H4 (cell line): ENCODE measurements around the gene EXOSC9. TPM values are rescaled to one million over a fixed set of nuclear protein-coding genes. Genes with fewer than 3 reads are reported as not detected.
"Not testable (repeated sequence)": the region's sequence is repeated elsewhere in the genome, so short reads cannot be mapped to it uniquely, and the experiment has no call there.

Experiments
- DNase-seq: peaks from one replicate; pipeline ENCODE4 v3.0.0-alpha.2; 2015; ENCODE audit warnings: low spot score
- total RNA-seq: library from RNA; depleted of rRNA; stranded (reverse); fragments of >200 nt; shearing (Covaris generic); gene quantifications from 2 replicates; pipeline ENCODE4 v1.2.3, GENCODE V29; 2014; rRNA removed

Gene EXOSC9
- total RNA-seq, result 57.6 and 75.5 TPM in 2 replicates

DNA sequence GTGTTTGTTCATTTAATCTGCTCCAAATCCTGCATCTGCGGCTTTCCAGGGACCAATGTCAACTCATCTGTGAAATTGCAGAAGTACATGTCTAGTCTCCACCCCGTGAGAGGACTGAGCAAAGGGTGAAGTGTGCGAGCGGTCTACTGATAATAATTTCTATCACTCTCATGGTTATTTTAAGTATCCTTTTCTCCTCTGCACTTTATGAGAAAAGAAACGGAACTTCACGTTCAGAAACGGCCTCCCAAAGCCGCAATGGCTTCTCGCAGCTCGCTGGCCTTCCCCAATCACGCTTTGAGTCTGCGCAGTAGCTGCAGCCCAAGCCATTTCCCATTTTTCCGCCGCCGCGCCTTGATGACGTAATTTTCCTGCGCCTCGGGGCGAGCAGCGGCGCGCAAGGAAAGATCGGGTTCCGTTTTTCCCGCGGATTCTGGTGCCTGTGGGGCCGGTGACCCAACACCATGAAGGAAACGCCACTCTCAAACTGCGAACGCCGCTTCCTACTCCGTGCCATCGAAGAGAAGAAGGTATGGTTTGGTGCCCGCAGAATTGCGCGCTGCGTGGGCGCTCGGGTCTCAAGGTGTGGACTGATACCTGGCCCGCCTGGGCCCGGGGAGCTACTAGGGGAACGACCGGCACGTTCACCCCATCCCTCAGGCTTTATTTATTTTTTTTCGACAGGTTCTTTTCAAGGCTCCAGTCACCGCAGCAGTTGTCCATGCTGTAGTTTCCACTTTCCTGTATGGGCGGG lies at the start of gene EXOSC9:
TSS of gene EXOSC9 (plus strand) at position 363 of the 754 bp plus-strand sequence. CDS start at position 465, 102 bp downstream.
- peak; percentile 93 for DNase-seq

DNA sequence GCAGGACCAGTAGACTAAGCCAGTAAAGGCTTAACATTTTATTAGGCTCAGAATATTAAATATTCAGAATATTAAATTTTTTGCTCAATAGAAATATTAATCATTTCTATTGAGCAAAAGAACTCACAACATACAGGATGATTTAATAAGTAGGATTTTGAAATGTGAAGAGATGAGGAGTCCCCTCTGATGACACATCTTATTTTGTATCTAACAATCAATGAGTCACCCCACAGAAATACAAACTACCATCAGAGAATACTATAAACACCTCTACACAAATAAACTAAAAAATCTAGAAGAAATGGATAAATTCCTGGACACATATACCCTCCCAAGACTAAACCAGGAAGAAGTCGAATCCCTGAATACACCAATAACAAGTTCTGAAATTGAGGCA lies 49.0 kb upstream of the EXOSC9 start:
- DNase-seq, result not testable (repeated sequence)

- no peak for DNase-seq
These were observed 42.1 kb upstream of the EXOSC9 start for GRCh38 chr4:121758925-121759568.

- DNase-seq, result no peak
These were observed 40.9 kb upstream of the EXOSC9 start for GRCh38 chr4:121760205-121760604.

DNA sequence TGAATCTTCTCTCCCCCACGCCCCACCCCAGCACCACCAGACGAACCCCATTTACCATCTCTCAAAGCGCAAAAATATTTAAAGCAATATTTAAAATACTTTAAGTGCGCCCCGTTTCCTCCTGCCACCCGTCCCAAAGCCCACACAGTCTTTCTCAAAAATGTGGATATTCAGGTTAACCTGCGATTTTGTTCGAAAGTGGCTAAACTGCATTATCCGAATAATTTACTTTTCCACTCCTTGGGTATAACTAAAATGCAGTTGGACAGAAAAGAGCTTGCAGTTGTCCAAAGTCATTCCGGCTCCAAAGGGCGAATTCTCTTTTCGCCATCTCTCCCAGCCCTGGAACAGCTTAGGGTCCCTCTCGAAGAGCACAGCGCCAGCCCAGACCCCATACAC lies 36.8 kb upstream of the EXOSC9 start:
- DNase-seq, result no peak

DNA sequence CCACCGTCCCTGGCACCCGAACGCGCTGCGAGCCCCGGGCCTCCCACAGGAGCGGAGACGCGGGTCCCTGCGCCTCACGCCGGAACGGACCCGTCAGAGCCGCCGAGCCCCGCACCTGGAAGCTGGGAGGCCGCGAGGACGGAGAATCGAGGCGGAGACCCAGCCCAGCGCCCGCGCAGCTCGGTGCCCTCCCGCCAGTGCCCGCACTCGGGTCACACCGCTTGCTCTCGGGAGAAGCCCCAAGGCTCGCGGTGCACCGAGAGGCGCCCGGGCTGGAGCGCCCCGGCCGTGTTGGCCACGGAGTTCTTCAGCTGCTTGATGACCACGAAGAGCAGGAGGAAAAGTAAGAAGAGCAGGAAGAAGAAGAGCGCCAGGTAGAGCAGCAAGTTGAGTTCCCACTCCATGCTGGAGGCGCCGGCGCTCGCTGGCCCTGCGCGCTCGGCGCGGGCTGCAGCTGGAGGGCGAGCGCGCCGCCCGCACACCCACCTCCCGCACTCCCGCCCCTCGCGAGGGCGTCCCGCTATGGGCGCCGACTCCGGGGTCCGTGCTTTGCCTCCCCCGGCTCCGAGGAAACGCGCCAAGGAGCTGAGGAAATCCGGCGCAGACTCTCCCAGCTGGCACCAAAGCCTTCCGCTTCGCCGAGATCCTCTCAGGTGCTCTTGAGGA lies 36.3 kb upstream of the EXOSC9 start, which contains the start of gene SMIM43:
TSS of gene SMIM43 (minus strand) at position 463 of the 666 bp plus-strand sequence. CDS start at position 404, 59 bp downstream.
- no peak for DNase-seq

- DNase-seq, result no peak
These were observed 35.8 kb upstream of the EXOSC9 start for GRCh38 chr4:121765368-121765705.

DNA sequence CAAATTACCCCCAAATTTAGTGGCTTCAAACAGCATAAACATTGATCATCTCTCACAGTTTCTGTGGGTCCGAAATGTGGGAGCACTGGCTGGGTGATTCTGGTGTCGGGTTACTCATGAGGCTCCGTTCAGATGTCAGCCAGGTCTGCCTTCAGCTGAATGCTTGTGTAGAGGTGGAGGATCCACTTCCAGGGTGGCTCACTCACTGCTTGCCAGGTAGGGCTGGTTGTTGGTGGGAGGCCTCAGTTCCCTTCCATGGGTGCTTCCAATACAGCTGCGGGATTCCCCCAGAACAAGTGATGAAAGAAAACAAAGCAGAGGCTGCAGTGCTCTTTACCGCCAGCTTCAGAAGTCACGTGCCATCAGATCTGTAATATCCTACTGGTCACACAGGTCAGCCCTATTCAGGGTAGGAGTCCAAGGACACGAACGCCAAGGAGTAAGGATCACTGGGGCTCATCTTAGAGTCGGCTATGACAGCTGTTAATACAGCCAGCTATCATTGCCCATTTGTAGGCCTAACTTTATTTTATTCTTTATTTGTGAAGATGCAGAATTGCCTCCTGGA lies 35.1 kb upstream of the EXOSC9 start:
- DNase-seq, result no peak

GRCh38 chr4:121767166-121767565 lies 34.0 kb upstream of the EXOSC9 start:
- no peak for DNase-seq

- no peak for DNase-seq
These were observed 31.8 kb upstream of the EXOSC9 start for GRCh38 chr4:121769341-121769740.

GRCh38 chr4:121771869-121772268 lies 29.3 kb upstream of the EXOSC9 start:
- DNase-seq, result no peak

DNA sequence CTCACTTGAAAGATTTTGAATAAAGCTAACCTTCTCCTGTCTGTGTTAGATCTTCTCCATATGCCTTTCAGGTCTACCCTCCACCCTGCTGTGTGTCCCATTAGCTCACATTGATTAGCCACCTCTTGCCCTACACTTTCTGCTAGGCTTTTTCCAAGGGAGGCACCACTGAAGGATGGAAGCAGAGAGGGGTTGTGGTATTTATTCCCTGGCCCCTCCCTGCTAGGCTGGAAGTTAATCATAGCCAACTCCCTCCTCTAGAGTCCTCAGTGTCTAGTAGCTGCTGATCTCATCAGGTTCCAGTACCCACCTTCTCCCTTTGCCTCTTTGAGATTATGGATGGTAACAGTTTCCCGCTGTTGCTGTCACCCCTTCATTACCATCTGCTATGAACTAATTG lies 27.2 kb upstream of the EXOSC9 start:
- DNase-seq, result no peak

DNA sequence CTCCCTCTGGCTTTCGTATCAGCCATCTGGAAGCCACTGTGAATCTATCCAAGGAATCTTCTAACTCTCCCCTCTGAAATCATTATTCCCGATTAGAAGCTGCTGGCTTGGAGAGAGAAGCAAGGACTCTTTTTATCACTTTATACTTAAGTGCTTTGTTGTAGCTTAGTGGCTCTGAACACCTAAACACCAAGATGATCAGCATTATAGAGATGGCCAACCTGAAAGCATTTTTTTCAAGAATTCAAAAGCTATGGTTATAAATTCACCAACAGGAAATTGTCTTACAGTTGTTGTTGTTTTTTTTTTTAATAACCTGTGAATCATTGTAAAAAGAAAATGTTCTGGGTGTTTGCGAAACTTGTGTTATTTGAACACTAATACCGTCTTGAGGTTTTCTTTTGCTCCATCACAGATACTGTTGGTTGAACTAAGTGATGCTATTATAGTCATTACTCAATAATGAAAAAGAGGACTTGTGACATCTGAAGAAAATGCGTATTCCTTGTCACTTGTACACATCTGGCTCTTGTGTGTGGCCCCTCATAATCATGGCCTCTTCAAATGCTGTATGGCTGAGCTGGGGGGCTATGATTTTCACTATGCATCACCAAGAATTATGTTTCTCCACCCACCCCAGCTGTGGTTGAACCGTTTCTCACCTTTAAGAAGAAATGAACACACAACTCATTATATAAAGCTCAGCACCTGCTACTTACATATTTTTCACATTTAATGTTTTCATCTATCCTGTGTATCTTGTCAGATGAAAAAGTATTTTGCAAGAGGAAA lies 24.3 kb upstream of the EXOSC9 start:
- DNase-seq, result no peak

DNA sequence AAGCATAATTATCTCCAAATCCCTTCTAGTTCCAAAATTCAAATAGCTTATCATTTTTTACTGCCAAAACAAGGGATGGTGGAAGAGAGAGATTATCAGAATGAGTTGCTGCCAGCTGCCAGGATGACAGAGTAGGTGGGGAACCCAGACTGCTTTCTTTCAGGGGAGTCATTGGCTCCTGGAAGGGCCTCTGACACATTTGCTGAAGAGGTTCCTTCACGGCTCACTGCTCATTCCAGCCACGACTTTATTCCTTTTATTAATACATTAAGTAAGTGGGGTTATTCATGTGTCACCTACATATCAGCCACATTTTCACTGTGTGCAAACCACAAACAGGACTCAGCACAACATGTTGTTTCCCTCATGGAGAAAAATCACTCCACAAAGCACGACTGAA lies 23.5 kb upstream of the EXOSC9 start:
- DNase-seq, result no peak

DNA sequence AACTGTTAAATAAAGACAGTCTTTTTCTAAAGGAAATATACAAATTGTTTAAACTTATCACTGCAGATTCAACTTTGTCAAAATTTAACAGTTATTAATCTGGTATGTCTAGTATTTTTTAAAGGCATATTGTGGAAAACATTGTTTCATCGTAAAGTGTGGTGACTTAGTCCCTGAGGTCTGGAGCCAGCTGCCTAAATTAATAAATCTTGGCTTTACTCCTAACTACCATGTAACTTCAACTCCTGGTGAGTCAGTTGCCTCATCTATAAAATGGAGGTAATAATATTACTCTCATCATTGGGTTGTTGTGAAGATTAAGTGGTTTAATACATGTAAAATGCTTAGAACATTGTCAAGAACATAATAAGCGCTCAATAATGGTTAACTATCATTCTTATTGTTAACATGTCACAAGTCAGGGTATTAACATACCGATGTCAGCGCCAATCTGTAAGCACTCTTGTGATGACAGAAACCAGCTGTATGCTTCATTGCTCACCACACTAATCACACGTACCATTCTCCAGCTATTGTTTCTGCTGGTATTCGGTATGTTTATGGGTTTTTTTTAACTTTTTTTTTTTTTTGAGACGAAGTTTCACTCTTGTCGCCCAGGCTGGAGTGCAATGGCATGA lies 22.0 kb upstream of the EXOSC9 start:
- no peak for DNase-seq

DNA sequence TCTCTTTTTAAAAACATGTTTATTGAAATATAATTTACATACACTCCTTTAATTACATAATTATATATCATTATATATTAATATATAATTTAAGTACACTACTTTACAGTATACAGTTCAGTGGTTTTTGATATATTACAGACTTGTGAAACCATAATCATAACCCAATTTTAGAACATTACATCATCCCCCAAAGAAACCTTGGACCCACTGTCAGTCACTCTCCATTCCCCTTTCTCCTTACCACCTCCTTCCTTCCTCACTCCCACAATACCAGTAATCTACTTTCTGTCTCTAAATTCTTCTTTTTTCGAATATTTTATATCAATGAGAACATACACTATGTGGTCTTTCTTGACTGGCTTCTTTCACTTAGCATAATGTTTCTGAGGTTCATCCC lies 17.9 kb upstream of the EXOSC9 start:
- DNase-seq, result no peak

- DNase-seq, result no peak
These were observed 16.7 kb upstream of the EXOSC9 start for GRCh38 chr4:121784401-121784800.

- peak; percentile 69 for DNase-seq
These were observed 16.1 kb upstream of the EXOSC9 start for GRCh38 chr4:121784975-121785374.

DNA sequence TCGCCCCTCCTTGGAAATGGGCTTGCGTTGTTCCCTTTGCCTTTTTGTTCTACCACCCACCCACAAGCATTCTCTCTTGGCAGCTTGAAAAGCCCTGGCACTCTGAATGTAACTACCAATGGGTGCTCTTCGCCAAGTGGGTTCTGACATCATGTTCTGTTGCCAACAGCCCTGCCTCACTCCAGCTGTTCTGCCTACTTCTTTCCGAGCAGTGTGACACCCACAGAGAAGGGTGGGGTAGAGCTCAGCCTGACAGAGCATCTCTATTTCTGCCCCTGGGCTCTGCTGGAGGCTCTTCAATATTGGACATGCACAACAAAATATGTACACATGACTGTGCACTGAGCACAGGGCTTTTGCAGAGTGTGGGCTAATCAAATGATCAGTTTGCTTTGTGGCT lies 15.6 kb upstream of the EXOSC9 start:
- peak; percentile 31 for DNase-seq

DNA sequence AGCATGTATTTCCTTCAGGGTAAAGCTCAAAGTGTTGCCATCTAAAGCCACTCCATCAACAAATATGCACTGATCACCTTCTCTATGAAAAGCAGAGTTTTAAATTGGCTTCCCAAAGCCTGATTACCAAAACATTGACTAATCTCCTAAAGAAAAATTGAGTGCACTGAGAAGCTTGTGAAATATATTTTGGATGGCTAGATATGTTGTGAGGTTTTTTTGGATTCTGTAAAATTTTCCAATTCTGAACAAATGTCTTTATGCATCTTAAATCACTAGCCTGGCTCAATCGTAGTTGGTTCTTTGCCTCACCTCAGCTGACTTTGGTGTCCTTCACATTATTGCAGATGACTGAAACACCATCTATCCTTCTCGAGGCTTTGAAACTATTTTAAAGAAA lies 14.9 kb upstream of the EXOSC9 start:
- DNase-seq, result no peak

- DNase-seq, result no peak
These were observed 12.2 kb upstream of the EXOSC9 start for GRCh38 chr4:121788896-121789295.
